Measurements from ENCODE around the gene PSMD11.
"Not testable (repeated sequence)": the region's sequence is repeated elsewhere in the genome, so short reads cannot be mapped to it uniquely, and the experiment has no call there.

PSMD11 gene

GRCh38 chr17:32516450-32516849 is 72.1 kb downstream of the PSMD11 start:
- no peak for DNase-seq

- no peak for DNase-seq
Measured at GRCh38 chr17:32516940-32517701, 72.8 kb downstream of the PSMD11 start.

- no peak for DNase-seq
Measured at GRCh38 chr17:32517982-32518381, 73.7 kb downstream of the PSMD11 start.

GRCh38 chr17:32518646-32519227 is 74.4 kb downstream of the PSMD11 start:
- no peak for DNase-seq

GRCh38 chr17:32519228-32520103 is 75.2 kb downstream of the PSMD11 start:
- DNase-seq = no peak

GRCh38 chr17:32520104-32520701 is 75.9 kb downstream of the PSMD11 start:
- no peak for DNase-seq

GRCh38 chr17:32520737-32521404 is 76.6 kb downstream of the PSMD11 start:
- no peak for DNase-seq

GRCh38 chr17:32523017-32523680 is 78.8 kb downstream of the PSMD11 start:
- DNase-seq = no peak

GRCh38 chr17:32523827-32524552 is 79.7 kb downstream of the PSMD11 start:
- no peak for DNase-seq

GRCh38 chr17:32524553-32524880 is 80.2 kb downstream of the PSMD11 start:
- DNase-seq = not testable (repeated sequence)

GRCh38 chr17:32525122-32525521 is 80.8 kb downstream of the PSMD11 start:
- DNase-seq = no peak

GRCh38 chr17:32527146-32527545 is 82.8 kb downstream of the PSMD11 start:
- DNase-seq = no peak

- no peak for DNase-seq
Measured at GRCh38 chr17:32528825-32529224, 84.5 kb downstream of the PSMD11 start.

GRCh38 chr17:32529604-32530003 is 85.3 kb downstream of the PSMD11 start:
- no peak for DNase-seq
